GM19193 (cell line): ENCODE results near the gene KIF15.

ENCODE experiments used
- POLR2A ChIP-seq: IDR thresholded peaks from 4 replicates; pipeline ENCODE4 v1.6.1; 2011; ENCODE audit not compliant: insufficient read depth, insufficient read length; ENCODE audit errors: extremely low read depth

The KIF15 gene

GRCh38 chr3:44860117-44860516, 98.5 kb downstream of the KIF15 start:
- no peak for TF ChIP-seq POLR2A

DNA sequence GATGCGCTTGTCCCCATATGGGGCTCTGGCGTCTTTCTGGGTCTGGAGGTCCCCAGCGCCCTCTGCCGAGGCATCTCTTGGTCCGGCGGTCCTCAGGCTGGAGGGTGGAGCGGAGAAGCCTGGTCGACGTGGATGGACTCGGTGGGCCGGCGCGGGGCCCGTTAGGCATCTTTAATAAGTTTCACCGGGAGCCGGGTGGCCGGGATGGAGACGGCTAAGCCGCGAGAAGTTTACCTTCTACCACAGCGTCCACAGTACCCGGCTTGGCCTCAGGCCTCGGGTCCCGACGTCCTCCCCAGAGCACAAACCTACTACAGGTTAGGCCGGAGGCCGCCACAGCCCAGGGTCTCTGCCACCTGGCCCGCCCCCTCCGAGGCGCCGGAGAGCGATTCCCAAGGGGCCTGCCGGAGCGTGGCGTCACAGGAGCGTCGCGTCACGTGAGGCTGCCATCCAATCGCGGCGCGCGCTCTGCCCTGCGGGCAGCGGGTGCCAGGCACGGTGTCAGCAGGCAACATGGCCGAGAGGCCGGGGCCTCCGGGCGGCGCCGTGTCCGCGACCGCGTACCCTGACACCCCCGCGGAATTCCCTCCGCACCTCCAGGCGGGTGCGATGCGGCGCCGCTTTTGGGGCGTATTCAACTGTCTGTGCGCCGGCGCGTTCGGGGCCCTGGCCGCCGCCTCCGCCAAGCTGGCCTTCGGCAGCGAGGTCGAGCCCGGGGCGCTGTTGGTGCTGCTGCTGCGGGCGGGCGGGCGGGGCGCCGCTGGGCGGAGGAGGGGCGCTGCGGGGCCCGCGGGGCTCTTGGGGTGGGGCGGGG, 100.0 kb downstream of the KIF15 start, which contains the start of gene TMEM42:
TSS of gene TMEM42 (plus strand) at position 501 of the 814 bp plus-strand sequence. CDS start at position 514, 13 bp downstream.
- peak; percentile 93 for TF ChIP-seq POLR2A

GRCh38 chr3:44862226-44862637, 100.6 kb downstream of the KIF15 start:
- TF ChIP-seq POLR2A = no peak

- TF ChIP-seq POLR2A = no peak
These were observed 103.9 kb downstream of the KIF15 start for GRCh38 chr3:44865272-44866035.

GRCh38 chr3:44867421-44868111, 106.0 kb downstream of the KIF15 start:
- TF ChIP-seq POLR2A = no peak

DNA sequence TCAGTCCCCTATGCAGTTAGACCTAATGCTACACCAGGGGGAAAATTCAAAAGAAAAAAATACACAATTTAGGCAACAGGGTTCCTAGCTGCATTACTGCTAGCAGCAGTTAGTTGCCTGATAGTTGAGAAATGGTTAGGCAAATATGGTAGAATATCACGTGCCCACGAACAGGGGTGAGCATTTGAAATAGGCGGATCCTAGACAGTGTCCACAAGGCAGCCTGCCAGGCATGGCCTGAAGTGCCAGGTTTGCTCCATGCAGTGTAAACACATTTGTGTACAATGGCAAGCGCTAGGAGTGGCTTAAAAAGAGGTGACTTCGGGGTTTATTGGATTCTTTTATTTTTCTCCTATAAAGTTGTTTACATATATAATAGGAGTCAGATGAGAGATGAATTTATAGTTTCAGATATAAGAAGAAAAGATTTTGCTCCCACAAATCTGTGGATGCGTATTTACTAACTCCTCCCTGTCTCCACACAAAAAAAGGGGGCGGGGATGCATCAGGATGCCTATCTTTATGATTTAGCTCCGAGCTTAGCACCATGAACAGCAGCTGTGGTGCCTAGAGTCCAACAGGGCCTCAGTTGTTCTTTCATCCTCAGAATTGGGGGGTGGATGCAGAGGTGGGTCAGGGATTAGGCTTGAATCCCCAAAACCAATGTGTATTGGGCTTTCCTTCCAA, 108.9 kb downstream of the KIF15 start:
- no peak for TF ChIP-seq POLR2A

- no peak for TF ChIP-seq POLR2A
These were observed 112.7 kb downstream of the KIF15 start, which contains the start of gene TGM4 for GRCh38 chr3:44874308-44874707. Gene TGM4 (plus strand): TSS chr3:44874608. CDS start chr3:44874679, 71 bp downstream.

GRCh38 chr3:44875596-44875995, 114.0 kb downstream of the KIF15 start:
- no peak for TF ChIP-seq POLR2A

DNA sequence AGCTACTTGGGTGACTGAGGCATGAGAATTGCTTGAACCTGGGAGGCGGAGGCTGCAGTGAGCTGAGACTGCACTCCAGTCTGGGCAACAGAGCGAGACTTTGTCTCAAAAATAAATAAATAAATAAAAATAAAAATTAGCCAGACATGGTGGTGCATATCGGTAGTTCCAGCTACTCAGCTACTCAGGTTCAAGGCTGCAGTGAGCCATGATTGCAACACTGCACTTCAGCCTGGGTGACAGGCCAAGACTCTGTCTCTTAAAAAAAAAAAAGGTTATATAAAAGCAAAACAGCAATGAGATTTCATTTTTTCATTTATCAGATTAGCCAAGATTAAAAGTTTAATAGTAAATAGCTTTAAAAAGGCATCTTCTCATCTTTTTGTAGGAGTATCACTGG, 115.7 kb downstream of the KIF15 start:
- TF ChIP-seq POLR2A = no peak

GRCh38 chr3:44880284-44880683, 118.7 kb downstream of the KIF15 start:
- no peak for TF ChIP-seq POLR2A

GRCh38 chr3:44883213-44883955, 121.8 kb downstream of the KIF15 start:
- no peak for TF ChIP-seq POLR2A

GRCh38 chr3:44883999-44884431, 122.4 kb downstream of the KIF15 start:
- no peak for TF ChIP-seq POLR2A

DNA sequence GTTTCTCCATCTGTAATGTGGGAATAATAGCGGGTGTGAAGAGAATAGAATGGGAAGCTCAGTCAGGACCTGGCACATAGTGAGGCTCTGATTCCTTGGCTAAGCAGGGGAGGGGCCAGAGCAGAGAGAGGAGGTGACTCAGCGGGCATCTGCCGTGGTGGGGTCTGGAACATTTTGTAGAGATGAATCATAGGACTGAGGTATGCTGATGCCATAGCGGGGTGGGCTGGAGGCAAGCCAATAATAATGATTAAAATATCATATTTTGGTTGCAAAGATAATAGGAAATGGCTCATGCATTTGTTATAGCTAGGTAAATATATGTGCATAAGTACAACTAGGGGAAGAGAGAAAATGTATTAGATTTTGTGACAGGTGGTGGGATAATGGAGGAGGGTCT, 124.0 kb downstream of the KIF15 start:
- no peak for TF ChIP-seq POLR2A

GRCh38 chr3:44886561-44886960, 125.0 kb downstream of the KIF15 start:
- TF ChIP-seq POLR2A = no peak
